ENCODE data around the gene ROCK2. TPM values are rescaled to one million over a fixed set of nuclear protein-coding genes. Genes with fewer than 3 reads are reported as not detected.

ROCK2 gene
- total RNA-seq, 1 experiment from 2014 or later = 38.0 TPM

DNA sequence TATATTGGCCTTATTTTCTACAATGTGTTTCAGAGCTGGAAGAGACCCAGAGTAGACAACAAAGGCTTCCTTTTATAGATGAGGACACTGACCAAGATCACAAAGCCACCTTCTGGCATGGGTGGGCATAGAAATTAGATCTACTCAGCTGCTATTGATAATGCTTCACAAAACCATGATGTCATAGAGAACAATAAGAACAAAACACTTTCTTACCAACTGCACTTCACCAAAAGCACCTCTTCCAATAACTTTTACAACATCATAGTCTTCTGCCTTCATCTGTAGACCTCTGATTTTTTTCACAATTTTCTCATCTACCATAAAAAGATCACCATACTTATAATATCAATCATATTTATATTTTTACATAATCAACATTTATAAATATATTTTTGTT is 58.1 kb downstream of the ROCK2 start:
- no TSS peak for BruUV-seq (replicated peaks)
- ChIA-PET POLR2A (ENCODE audit: unreplicated experiment) (no interaction called here), CTCF (no interaction called here)
- Histone ChIP-seq H2AFZ (no peak overlapping the region), H3K9me2 (ENCODE audit: insufficient read depth) (no peaks in the 10 kb centered on the region), H3K4me3 (no peak overlapping the region), H3K79me2 (ENCODE audit: low read depth) (peaks cover 60% of the 10 kb centered on the region), H3K4me1 (replicated peaks; ENCODE audit: insufficient read depth) (no peaks in the 10 kb centered on the region), H3F3A (ENCODE audit: insufficient read depth, low read depth) (peaks cover 14% of the 10 kb centered on the region), H4K20me1 (ENCODE audit: insufficient read depth) (peaks cover 28% of the 10 kb centered on the region; the same call in 1 of the 2 replicates), H3K27ac (no peak overlapping the region), H3K27me3 (ENCODE audit: insufficient read depth, low read depth) (no peaks in the 10 kb centered on the region), H3K36me3 (ENCODE audit: low read depth) (peaks cover 20% of the 10 kb centered on the region), H3K9me3 (ENCODE audit: insufficient read depth, low read depth) (no peaks in the 10 kb centered on the region; the same call in none of the 2 replicates), H3K4me2 (no peak overlapping the region)
- DNase-seq = no peak
- TF ChIP-seq, protein P1, sequence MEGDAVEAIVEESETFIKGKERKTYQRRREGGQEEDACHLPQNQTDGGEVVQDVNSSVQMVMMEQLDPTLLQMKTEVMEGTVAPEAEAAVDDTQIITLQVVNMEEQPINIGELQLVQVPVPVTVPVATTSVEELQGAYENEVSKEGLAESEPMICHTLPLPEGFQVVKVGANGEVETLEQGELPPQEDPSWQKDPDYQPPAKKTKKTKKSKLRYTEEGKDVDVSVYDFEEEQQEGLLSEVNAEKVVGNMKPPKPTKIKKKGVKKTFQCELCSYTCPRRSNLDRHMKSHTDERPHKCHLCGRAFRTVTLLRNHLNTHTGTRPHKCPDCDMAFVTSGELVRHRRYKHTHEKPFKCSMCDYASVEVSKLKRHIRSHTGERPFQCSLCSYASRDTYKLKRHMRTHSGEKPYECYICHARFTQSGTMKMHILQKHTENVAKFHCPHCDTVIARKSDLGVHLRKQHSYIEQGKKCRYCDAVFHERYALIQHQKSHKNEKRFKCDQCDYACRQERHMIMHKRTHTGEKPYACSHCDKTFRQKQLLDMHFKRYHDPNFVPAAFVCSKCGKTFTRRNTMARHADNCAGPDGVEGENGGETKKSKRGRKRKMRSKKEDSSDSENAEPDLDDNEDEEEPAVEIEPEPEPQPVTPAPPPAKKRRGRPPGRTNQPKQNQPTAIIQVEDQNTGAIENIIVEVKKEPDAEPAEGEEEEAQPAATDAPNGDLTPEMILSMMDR (conservative IDR thresholded peaks at IDR 0.05) = no peak
- no peak for TF ChIP-seq EZH2 (IDR thresholded peaks at IDR 0.05; ENCODE audit: low read depth)
- intact Hi-C loops (cut with micrococcal nuclease; ENCODE audit: unreplicated experiment) = no loop called here

DNA sequence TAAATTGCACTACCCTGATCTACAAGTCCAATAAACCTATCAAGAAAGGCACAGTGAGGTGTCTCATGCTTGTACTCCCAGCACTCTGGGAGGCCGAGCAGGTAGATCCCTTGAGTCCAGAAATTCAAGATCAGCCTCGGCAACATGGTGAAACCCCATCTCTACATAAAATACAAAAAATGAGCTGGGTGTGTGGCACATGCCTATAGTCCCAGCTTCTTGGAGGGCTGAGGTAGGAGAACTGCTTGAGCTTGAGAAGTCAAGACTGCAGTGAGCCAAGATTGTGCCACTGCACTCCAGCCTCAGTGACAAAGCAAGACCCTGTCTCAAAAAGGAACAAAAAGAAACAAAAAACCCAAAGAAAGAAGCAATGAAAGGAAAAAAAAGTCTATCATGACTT is 58.9 kb downstream of the ROCK2 start:
- no peak overlapping the region for H2AFZ ChIP-seq
- DNase-seq = no peak
- peaks cover 25% of the 10 kb centered on the region; the same call in 1 of the 2 replicates for H4K20me1 ChIP-seq (ENCODE audit: insufficient read depth)
- intact Hi-C loops (cut with micrococcal nuclease; ENCODE audit: unreplicated experiment) = no loop called here
- no peaks in the 10 kb centered on the region; the same call in none of the 2 replicates for H3K9me3 ChIP-seq (ENCODE audit: insufficient read depth, low read depth)
- ChIA-PET POLR2A (ENCODE audit: unreplicated experiment) (no interaction called here), CTCF (no interaction called here)
- H3K36me3 ChIP-seq (ENCODE audit: low read depth) = peaks cover 20% of the 10 kb centered on the region
- H3K4me3 ChIP-seq = no peak overlapping the region
- no peaks in the 10 kb centered on the region for H3K27me3 ChIP-seq (ENCODE audit: insufficient read depth, low read depth)
- no peaks in the 10 kb centered on the region for H3K9me2 ChIP-seq (ENCODE audit: insufficient read depth)
- no TSS peak for BruUV-seq (replicated peaks)
- H3F3A ChIP-seq (ENCODE audit: insufficient read depth, low read depth) = peaks cover 22% of the 10 kb centered on the region
- H3K4me2 ChIP-seq = no peak overlapping the region
- TF ChIP-seq, protein P1 (conservative IDR thresholded peaks at IDR 0.05) = no peak
- no peak for TF ChIP-seq EZH2 (IDR thresholded peaks at IDR 0.05; ENCODE audit: low read depth)
- H3K4me1 ChIP-seq (replicated peaks; ENCODE audit: insufficient read depth) = no peaks in the 10 kb centered on the region
- peaks cover 58% of the 10 kb centered on the region for H3K79me2 ChIP-seq (ENCODE audit: low read depth)
- H3K27ac ChIP-seq = no peak overlapping the region

DNA sequence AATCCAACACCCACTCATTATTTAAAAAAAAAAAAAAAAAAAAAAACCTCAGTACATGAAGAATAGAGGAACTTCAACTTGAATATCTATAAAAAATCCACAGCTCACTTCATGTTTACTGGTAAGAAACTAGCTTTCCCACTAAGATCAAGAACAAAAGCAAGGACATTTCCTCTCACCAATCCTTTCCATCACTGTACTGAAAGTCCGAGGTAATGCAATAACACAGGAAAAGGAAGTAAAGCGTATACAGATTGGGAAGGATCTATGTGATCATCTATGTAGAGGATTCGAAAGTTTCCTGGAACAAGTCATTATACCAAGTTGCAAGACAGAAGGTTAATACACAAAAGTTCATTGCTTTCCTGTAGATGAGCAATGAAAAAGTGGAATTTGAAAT is 63.2 kb downstream of the ROCK2 start:
- Histone ChIP-seq H3K4me1 (replicated peaks; ENCODE audit: insufficient read depth) (no peaks in the 10 kb centered on the region), H3K9me3 (ENCODE audit: insufficient read depth, low read depth) (no peaks in the 10 kb centered on the region; the same call in 1 of the 2 replicates), H3F3A (ENCODE audit: insufficient read depth, low read depth) (peaks cover 24% of the 10 kb centered on the region), H3K4me3 (no peak overlapping the region), H3K36me3 (ENCODE audit: low read depth) (peaks cover 31% of the 10 kb centered on the region), H3K4me2 (no peak overlapping the region), H3K9me2 (ENCODE audit: insufficient read depth) (no peaks in the 10 kb centered on the region), H4K20me1 (ENCODE audit: insufficient read depth) (peaks cover 17% of the 10 kb centered on the region), H3K27me3 (ENCODE audit: insufficient read depth, low read depth) (no peaks in the 10 kb centered on the region), H3K27ac (no peak overlapping the region), H2AFZ (no peak overlapping the region), H3K79me2 (ENCODE audit: low read depth) (peaks cover 32% of the 10 kb centered on the region)
- DNase-seq = peak in 1 of 2 experiments; percentile 30
- BruUV-seq (replicated peaks) = no TSS peak
- TF ChIP-seq, protein P1 (conservative IDR thresholded peaks at IDR 0.05) = no peak
- no peak for TF ChIP-seq EZH2 (IDR thresholded peaks at IDR 0.05; ENCODE audit: low read depth)
- CTCF ChIA-PET = no interaction called here
- intact Hi-C loops (cut with micrococcal nuclease; ENCODE audit: unreplicated experiment) = no loop called here
- POLR2A ChIA-PET (ENCODE audit: unreplicated experiment) = no interaction called here

All from PC-9 (cell line).